Endothelial cell of umbilical vein (primary cell): Measurements from ENCODE around the gene NT5C3A. TPM values are rescaled to one million over a fixed set of nuclear protein-coding genes. Genes with fewer than 3 reads are reported as not detected.

Source experiments
- BruUV-seq: library from RNA; stranded (reverse); fragments of 400-500 nt; replicated peaks from 2 replicates; lab custom pipeline; 2021; lab: Mats Ljungman, UMichigan
- CTCF ChIA-PET: fragments of 300-600, 350-600 bp; sonication (Branson Sonifier 250); formaldehyde crosslinking; loops from one replicate; lab custom pipeline; 2021; ENCODE audit warnings: antibody characterized with exemption, inconsistent platforms; lab: Charles Lee
- POLR2A ChIA-PET: fragments of 300-600, 350-600 bp; sonication (Branson Sonifier 250); formaldehyde crosslinking; loops from one replicate; lab custom pipeline; 2021; ENCODE audit warnings: antibody characterized with exemption, inconsistent platforms; lab: Charles Lee
- DNase-seq: peaks from one replicate; pipeline ENCODE4 v3.0.0-alpha.2; 2011; ENCODE audit warnings: low read depth, low spot score
- FAIRE-seq: peaks from 2 replicates; lab custom pipeline; 2011; peaks lifted over from hg19 to GRCh38; lab: Jason Lieb, UNC
- H2AFZ ChIP-seq: 2 replicates; pipeline ENCODE4 v1.6.0; 2012; ENCODE audit warnings: low read depth, low read length, control low read depth, inconsistent platforms
- H3K27ac ChIP-seq: 2 replicates; pipeline ENCODE4 v1.5.1; 2011; ENCODE audit warnings: low read depth, mild to moderate bottlenecking, control low read depth, low read length, moderate library complexity; ENCODE audit not compliant: insufficient read depth
- H3K27me3 ChIP-seq, 2 experiments: 2 replicates each; pipeline versions ENCODE4 v1.6.0 to v1.6.1; 2011; ENCODE audit warnings: low read length in 2 of 2, mixed read lengths in 1 of 2; ENCODE audit not compliant: control insufficient read depth in 2 of 2, insufficient read depth in 2 of 2
- H3K36me3 ChIP-seq, 2 experiments: 2 replicates in 1 of 2; 3 replicates in 1 of 2; pipeline ENCODE4 v1.5.1; 2011; ENCODE audit warnings: low read length in 2 of 2, mild to moderate bottlenecking in 1 of 2, moderate library complexity in 1 of 2; ENCODE audit not compliant: control insufficient read depth in 2 of 2, insufficient read depth in 2 of 2; ENCODE audit errors: extremely low read depth in 1 of 2
- H3K4me1 ChIP-seq: 3 replicates; pipeline ENCODE4 v1.5.1; 2011; ENCODE audit warnings: mild to moderate bottlenecking, low read length; ENCODE audit not compliant: control insufficient read depth, insufficient read depth; ENCODE audit errors: extremely low read depth
- H3K4me2 ChIP-seq: 2 replicates; pipeline ENCODE4 v1.6.1; 2011; ENCODE audit warnings: low read length, control low read depth, mixed read lengths; ENCODE audit not compliant: insufficient read depth
- H3K4me3 ChIP-seq, 3 experiments: fragments of 200-600 bp in 1 of 3; sonication (generic), shearing (Covaris generic) in 1 of 3; replicated peaks in 1 of 3; 2 replicates each; pipeline ENCODE4 v1.5.1; 2011 to 2016; ENCODE audit warnings: control low read depth in 3 of 3, low read length in 3 of 3, mild to moderate bottlenecking in 2 of 3, inconsistent platforms in 1 of 3, low read depth in 1 of 3, moderate library complexity in 1 of 3; ENCODE audit not compliant: insufficient read depth in 1 of 3
- H3K79me2 ChIP-seq: 2 replicates; pipeline ENCODE4 v1.6.0; 2012; ENCODE audit warnings: low read length, inconsistent platforms; ENCODE audit not compliant: control insufficient read depth, insufficient read depth
- H3K9ac ChIP-seq: replicated peaks from 2 replicates; pipeline ENCODE3; 2011; ENCODE audit warnings: low read length, control low read depth; ENCODE audit not compliant: insufficient read depth; ENCODE audit errors: extremely low read depth
- H3K9me1 ChIP-seq: replicated peaks from 3 replicates; pipeline ENCODE4 v1.6.0; 2011; ENCODE audit warnings: mild to moderate bottlenecking, low read length; ENCODE audit not compliant: control insufficient read depth, insufficient read depth; ENCODE audit errors: extremely low read depth
- H3K9me3 ChIP-seq: replicated peaks from 2 replicates; pipeline ENCODE4 v1.5.1; 2012; ENCODE audit warnings: low read length, inconsistent platforms; ENCODE audit not compliant: control insufficient read depth, insufficient read depth
- H4K20me1 ChIP-seq: replicated peaks from 2 replicates; pipeline ENCODE3; 2011; ENCODE audit warnings: mild to moderate bottlenecking, low read length; ENCODE audit not compliant: control insufficient read depth, insufficient read depth; ENCODE audit errors: extremely low read depth
- EZH2 ChIP-seq: IDR thresholded peaks from 2 replicates; pipeline ENCODE4 v1.6.1; 2012; ENCODE audit warnings: borderline replicate concordance, low read depth, mild to moderate bottlenecking, moderate library complexity, low read length, inconsistent platforms; ENCODE audit not compliant: severe bottlenecking
- POLR2A ChIP-seq: IDR thresholded peaks from 2 replicates; pipeline ENCODE4 v1.6.1; 2012; ENCODE audit warnings: low read depth, mild to moderate bottlenecking, control low read depth, low read length
- dilution Hi-C: fragments of 300-500 bp; cut with MboI; formaldehyde crosslinking; loops from one replicate; pipeline ENCODE4 v1.15.0; 2019; ENCODE audit warnings: low sequenced_read_pairs; ENCODE audit not compliant: extremely low pct_ligation_motif_present
- intact Hi-C: fragments of 100-400 bp; cut with micrococcal nuclease; formaldehyde crosslinking; loops from one replicate; pipeline ENCODE4 v1.10.0; 2022
- polyA plus RNA-seq, 4 experiments: library from polyadenylated mRNA; depleted of rRNA in 3 of 4; stranded (reverse) in 3 of 4; unstranded in 1 of 4; fragments of >200 nt; gene quantifications; 2 replicates each; pipeline versions ENCODE4 v1.2.1 to v1.2.3, GENCODE V29; 2011 to 2012; ENCODE audit warnings: missing spikeins in 1 of 4
- total RNA-seq: library from RNA; stranded (reverse); gene quantifications from 2 replicates; pipeline ENCODE4 v1.2.3, GENCODE V29; 2021
- TF ChIP-seq, protein P1 (sequence below): IDR thresholded peaks from 2 replicates; pipeline ENCODE4 v1.6.1; 2011; ENCODE audit not compliant: insufficient read depth, insufficient read length
- TF ChIP-seq, protein P2 (sequence below), 2 donors: IDR thresholded peaks; 1 replicate in 1 of 2; 2 replicates in 1 of 2; pipeline ENCODE4 v1.5.1; 2011; ENCODE audit warnings: low read length in 2 of 2, mild to moderate bottlenecking in 2 of 2, moderate library complexity in 2 of 2, control low read depth in 1 of 2, inconsistent platforms in 1 of 2, low read depth in 1 of 2; ENCODE audit not compliant: insufficient read depth in 1 of 2; ENCODE audit errors: extremely low read depth in 1 of 2

Gene NT5C3A
- total and polyA plus RNA-seq, 2 donors (not counting 3 experiments of a cell fraction or from before 2014, with no cell fraction given), result 7.1 to 22.6 TPM

DNA sequence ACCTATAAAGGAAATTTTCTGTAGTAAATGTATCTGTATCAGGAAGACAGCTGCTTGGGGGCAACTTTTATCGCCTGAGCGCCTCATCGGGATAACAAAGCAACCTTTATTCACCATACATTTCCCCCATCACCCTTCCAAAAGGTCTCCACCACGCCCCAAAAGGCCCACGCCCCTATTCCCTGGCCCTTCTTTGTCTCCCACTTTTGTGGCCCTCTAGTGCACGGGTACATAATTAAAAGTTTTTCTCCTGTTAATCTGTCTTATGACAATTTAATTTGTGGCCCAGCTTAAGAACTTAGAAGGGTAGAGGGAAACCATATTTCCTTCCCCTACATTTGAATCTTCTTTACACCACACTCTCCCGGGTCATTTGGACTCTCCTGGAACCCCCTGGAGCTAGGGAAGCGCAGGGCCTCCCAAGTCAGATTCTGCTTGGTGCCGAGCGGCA is 46.0 kb upstream of the NT5C3A start:
- TF ChIP-seq, protein P1, sequence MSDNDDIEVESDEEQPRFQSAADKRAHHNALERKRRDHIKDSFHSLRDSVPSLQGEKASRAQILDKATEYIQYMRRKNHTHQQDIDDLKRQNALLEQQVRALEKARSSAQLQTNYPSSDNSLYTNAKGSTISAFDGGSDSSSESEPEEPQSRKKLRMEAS, result no peak
- TF ChIP-seq POLR2A, result peak; percentile 6
- H3K9me3 ChIP-seq, result no peaks in the 10 kb centered on the region
- peaks cover 4 to 18% of the 10 kb centered on the region in 2 experiments for H3K27me3 ChIP-seq
- ChIA-PET POLR2A (interaction anchor here (1.4 kb wide), 1 partner anchor 46 kb away, joined by 4 read pairs; the partner anchor contains the start of gene NT5C3A), CTCF (interaction anchor here (0.8 to 4.4 kb wide), 30 partner anchors 16 to 619 kb away, joined by 3 to 45 read pairs (median 4); partner anchors contain the start of genes FKBP9, LSM5 and NT5C3A)
- H3K4me3 ChIP-seq, result peak overlapping the region; percentile 56 to 93 (median 75)
- peak overlapping the region; percentile 96 for H3K4me2 ChIP-seq
- DNase-seq (no peak), FAIRE-seq (peak; percentile 79)
- BruUV-seq, result no TSS peak
- dilution Hi-C loops, result no loop called here
- peaks cover 0 to 3% of the 10 kb centered on the region in 2 experiments for H3K36me3 ChIP-seq
- H3K4me1 ChIP-seq, result peaks cover 21% of the 10 kb centered on the region
- peak overlapping the region; percentile 94 for H2AFZ ChIP-seq
- no peaks in the 10 kb centered on the region for H3K9me1 ChIP-seq
- peak overlapping the region; percentile 94 for H3K9ac ChIP-seq
- peaks cover 51% of the 10 kb centered on the region for H3K79me2 ChIP-seq
- intact Hi-C loops, result loop anchor here (1.0 to 5.0 kb wide), 8 partner anchors 21 to 614 kb away; partner anchors contain the start of genes AVL9, BBS9, FKBP9 and NT5C3A
- H4K20me1 ChIP-seq, result no peaks in the 10 kb centered on the region
- H3K27ac ChIP-seq, result peak overlapping the region; percentile 40

DNA sequence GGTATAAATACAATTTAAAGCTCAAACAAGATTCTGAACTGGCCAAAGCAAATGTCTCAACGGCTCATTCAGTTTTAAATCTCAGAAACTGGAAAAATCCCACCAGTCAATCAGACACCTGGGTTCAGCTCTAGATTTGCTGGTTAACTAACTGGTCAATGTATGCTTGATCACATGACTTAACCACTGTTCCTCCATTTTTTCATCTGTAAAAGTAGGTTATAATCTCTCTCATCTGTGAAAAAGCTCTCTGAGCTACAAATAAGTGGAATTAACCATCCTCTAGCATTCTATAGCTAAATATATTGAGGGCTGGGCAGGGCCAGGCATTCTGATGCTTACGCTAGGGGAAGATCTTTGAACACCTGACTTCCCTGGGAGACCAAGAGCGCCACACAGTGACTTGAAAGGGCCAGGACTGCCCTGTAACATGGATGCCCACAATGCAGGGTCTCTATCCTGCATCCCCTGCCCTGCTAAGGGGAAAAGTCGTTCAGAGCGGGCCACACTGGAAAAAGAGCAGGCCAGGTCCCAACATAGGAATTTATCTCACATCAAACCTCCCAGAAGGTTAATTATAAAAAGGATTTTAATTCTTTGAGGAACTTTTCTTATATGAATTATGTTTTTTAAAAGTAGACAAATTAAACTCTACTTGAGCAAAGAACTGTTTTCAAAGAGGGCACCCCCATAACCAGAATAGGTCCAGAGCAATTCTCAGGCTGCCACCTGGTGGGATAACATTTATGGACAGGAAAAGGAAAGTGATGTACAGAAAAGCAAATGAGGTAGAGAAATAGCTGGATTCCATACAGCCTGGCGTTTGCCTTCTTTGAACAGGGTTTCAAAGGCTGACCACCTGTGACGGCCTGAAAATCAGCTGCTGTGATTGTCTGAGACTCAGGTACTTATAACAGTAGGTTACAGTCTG is 44.8 kb upstream of the NT5C3A start:
- Histone ChIP-seq H3K4me1 (peaks cover 21% of the 10 kb centered on the region), H3K27ac (no peak overlapping the region), H3K4me3 (peak overlapping the region in 1 of 3 experiments; percentile 93), H3K79me2 (peaks cover 57% of the 10 kb centered on the region), H3K9me1 (no peaks in the 10 kb centered on the region), H3K36me3 (peaks cover 0 to 8% of the 10 kb centered on the region in 2 experiments), H3K4me2 (peak overlapping the region; percentile 96), H3K27me3 (peaks cover 2 to 13% of the 10 kb centered on the region in 2 experiments), H4K20me1 (no peaks in the 10 kb centered on the region), H3K9ac (peak overlapping the region; percentile 94), H2AFZ (no peak overlapping the region), H3K9me3 (no peaks in the 10 kb centered on the region)
- intact Hi-C loops, result loop anchor here (1.0 to 5.0 kb wide), 7 partner anchors 45 to 613 kb away; partner anchors contain the start of genes AVL9, FKBP9 and NT5C3A
- BruUV-seq, result no TSS peak
- TF ChIP-seq, protein P2, sequence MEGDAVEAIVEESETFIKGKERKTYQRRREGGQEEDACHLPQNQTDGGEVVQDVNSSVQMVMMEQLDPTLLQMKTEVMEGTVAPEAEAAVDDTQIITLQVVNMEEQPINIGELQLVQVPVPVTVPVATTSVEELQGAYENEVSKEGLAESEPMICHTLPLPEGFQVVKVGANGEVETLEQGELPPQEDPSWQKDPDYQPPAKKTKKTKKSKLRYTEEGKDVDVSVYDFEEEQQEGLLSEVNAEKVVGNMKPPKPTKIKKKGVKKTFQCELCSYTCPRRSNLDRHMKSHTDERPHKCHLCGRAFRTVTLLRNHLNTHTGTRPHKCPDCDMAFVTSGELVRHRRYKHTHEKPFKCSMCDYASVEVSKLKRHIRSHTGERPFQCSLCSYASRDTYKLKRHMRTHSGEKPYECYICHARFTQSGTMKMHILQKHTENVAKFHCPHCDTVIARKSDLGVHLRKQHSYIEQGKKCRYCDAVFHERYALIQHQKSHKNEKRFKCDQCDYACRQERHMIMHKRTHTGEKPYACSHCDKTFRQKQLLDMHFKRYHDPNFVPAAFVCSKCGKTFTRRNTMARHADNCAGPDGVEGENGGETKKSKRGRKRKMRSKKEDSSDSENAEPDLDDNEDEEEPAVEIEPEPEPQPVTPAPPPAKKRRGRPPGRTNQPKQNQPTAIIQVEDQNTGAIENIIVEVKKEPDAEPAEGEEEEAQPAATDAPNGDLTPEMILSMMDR (IDR thresholded peaks at IDR 0.05; ENCODE audit: extremely low read depth in 1 of 2, insufficient read depth in 1 of 2, low read depth in 1 of 2, low read length in 2 of 2), result peak; percentile 14 to 15
- TF ChIP-seq EZH2 (no peak), POLR2A (no peak)
- CTCF ChIA-PET, result interaction anchor here (0.6 to 4.4 kb wide), 35 partner anchors 8 to 617 kb away, joined by 3 to 45 read pairs (median 4); partner anchors contain the start of genes FKBP9, LSM5 and NT5C3A
- POLR2A ChIA-PET, result interaction anchor here (1.4 kb wide), 1 partner anchor 45 kb away, joined by 4 read pairs; the partner anchor contains the start of gene NT5C3A
- FAIRE-seq, result peak; percentile 74
- dilution Hi-C loops, result no loop called here
- peak; percentile 52 for DNase-seq
